K562 (cell line): ENCODE measurements around the gene GAPVD1. TPM values are rescaled to one million over a fixed set of nuclear protein-coding genes. Genes with fewer than 3 reads are reported as not detected.

Source experiments
- ATF7 ChIP-seq: fragments of 450-650 bp; IDR thresholded peaks from 2 replicates; pipeline ENCODE4 v1.7.1; 2014; ENCODE audit warnings: mild to moderate bottlenecking, moderate library complexity
- BCL6 ChIP-seq: fragments of 250-450 bp; sonication (Bioruptor Pico); IDR thresholded peaks from 2 replicates; pipeline ENCODE4 v1.4.0; 2020
- BMI1 ChIP-seq: fragments of 150-350 bp; IDR thresholded peaks from 2 replicates; pipeline ENCODE4 v1.6.1; 2014; ENCODE audit warnings: low read length
- CHD2 ChIP-seq: IDR thresholded peaks from 2 replicates; pipeline ENCODE4 v1.6.1; 2011; ENCODE audit warnings: low read depth, low read length
- CREB3 ChIP-seq: fragments of 450-650 bp; conservative IDR thresholded peaks from 2 replicates; pipeline ENCODE4 v1.6.1; 2016; ENCODE audit warnings: missing genetic modification characterization, low read depth, mild to moderate bottlenecking, missing compliant biosample characterization, moderate library complexity
- CREB3L1 ChIP-seq: fragments of 450-650 bp; IDR thresholded peaks from 2 replicates; pipeline ENCODE4 v1.6.1; 2014; ENCODE audit warnings: low read depth, mild to moderate bottlenecking, moderate library complexity, borderline replicate concordance
- E2F5 ChIP-seq: sonication (generic); formaldehyde crosslinking; IDR thresholded peaks from 2 replicates; pipeline ENCODE4 v1.8.0; 2022; ENCODE audit warnings: mild to moderate bottlenecking, missing genetic modification reagents
- EP400 ChIP-seq: fragments of 450-650 bp; IDR thresholded peaks from 2 replicates; pipeline ENCODE4 v1.6.1; 2017; ENCODE audit warnings: antibody characterized with exemption, mild to moderate bottlenecking, moderate library complexity
- GTF2F1 ChIP-seq: IDR thresholded peaks from 2 replicates; pipeline ENCODE4 v1.6.1; 2011; ENCODE audit warnings: low read depth, low read length, improper control_type of control experiment
- HDAC2 ChIP-seq: fragments of 450-650 bp; IDR thresholded peaks from 2 replicates; pipeline ENCODE4 v1.6.1; 2016; ENCODE audit warnings: mild to moderate bottlenecking
- HDAC6 ChIP-seq: IDR thresholded peaks from 2 replicates; pipeline ENCODE4 v1.6.1; 2012; ENCODE audit warnings: low read depth, mild to moderate bottlenecking, control low read depth, inconsistent platforms, low read length, moderate library complexity
- HEY1 ChIP-seq: fragments of 250-450 bp; sonication (Bioruptor Pico); IDR thresholded peaks from 2 replicates; pipeline ENCODE4 v1.5.0; 2020; ENCODE audit warnings: mild to moderate bottlenecking, moderate library complexity, borderline replicate concordance
- MTA3 ChIP-seq: fragments of 450-650 bp; formaldehyde crosslinking; IDR thresholded peaks from 2 replicates; pipeline ENCODE4 v1.6.1; 2017; ENCODE audit warnings: mild to moderate bottlenecking, borderline replicate concordance
- RHOXF2B ChIP-seq: fragments of 250-450 bp; sonication (Bioruptor Pico); conservative IDR thresholded peaks from 2 replicates; pipeline ENCODE4 v1.5.1; 2021
- SIN3A ChIP-seq, 2 experiments: fragments of 150-350 bp in 1 of 2; IDR thresholded peaks; 2 replicates each; pipeline ENCODE4 v1.6.1; 2011 to 2016; ENCODE audit warnings: borderline replicate concordance in 2 of 2, low read depth in 2 of 2, low read length in 2 of 2, mild to moderate bottlenecking in 2 of 2, moderate library complexity in 2 of 2; ENCODE audit not compliant: control insufficient read depth in 1 of 2
- STAT5B ChIP-seq: fragments of 250-450 bp; sonication (Bioruptor Pico); IDR thresholded peaks from 2 replicates; pipeline ENCODE4 v1.8.0; 2021; ENCODE audit warnings: mild to moderate bottlenecking, inconsistent platforms
- TCF7 ChIP-seq: sonication (generic); IDR thresholded peaks from 2 replicates; pipeline ENCODE4 v1.6.1; 2016; ENCODE audit warnings: antibody characterized with exemption, borderline replicate concordance
- TEAD4 ChIP-seq, 2 experiments: sonication (generic) in 1 of 2; formaldehyde crosslinking in 1 of 2; IDR thresholded peaks; 2 replicates each; pipeline versions ENCODE4 v1.6.1 to v1.8.0; 2012 to 2022; ENCODE audit warnings: borderline replicate concordance in 1 of 2, inconsistent platforms in 1 of 2, low read length in 1 of 2, mild to moderate bottlenecking in 1 of 2, missing genetic modification reagents in 1 of 2
- VEZF1 ChIP-seq: fragments of 200-800 bp; sonication (Bioruptor generic); IDR thresholded peaks from 2 replicates; pipeline ENCODE4 v1.6.1; 2017; ENCODE audit warnings: missing genetic modification characterization, missing compliant biosample characterization
- YY1 ChIP-seq, 3 experiments: IDR thresholded peaks; 2 replicates each; pipeline ENCODE4 v1.6.1; 2011; ENCODE audit warnings: low read length in 2 of 3, mild to moderate bottlenecking in 2 of 3, moderate library complexity in 2 of 3, borderline replicate concordance in 1 of 3, control low read depth in 1 of 3, low read depth in 1 of 3; ENCODE audit not compliant: insufficient read depth in 3 of 3, insufficient replicate concordance in 2 of 3, control insufficient read depth in 1 of 3, insufficient read length in 1 of 3; ENCODE audit errors: extremely low read depth in 1 of 3
- ZBTB17 ChIP-seq: fragments of 450-650 bp; formaldehyde crosslinking; IDR thresholded peaks from 2 replicates; pipeline ENCODE4 v1.4.0; 2020; ENCODE audit warnings: mild to moderate bottlenecking
- ZNF224 ChIP-seq: sonication (generic); formaldehyde crosslinking; IDR thresholded peaks from 2 replicates; pipeline ENCODE4 v1.8.0; 2022; ENCODE audit warnings: mild to moderate bottlenecking, missing genetic modification reagents
- ZNF232 ChIP-seq: sonication (generic); formaldehyde crosslinking; IDR thresholded peaks from 2 replicates; pipeline ENCODE4 v1.8.0; 2022; ENCODE audit warnings: mild to moderate bottlenecking, missing genetic modification reagents
- ZNF445 ChIP-seq: fragments of 250-450 bp; sonication (Bioruptor Pico); IDR thresholded peaks from 2 replicates; pipeline ENCODE4 v1.4.0; 2020; ENCODE audit warnings: low read depth, mild to moderate bottlenecking, moderate library complexity
- ZNF76 ChIP-seq: fragments of 250-450 bp; sonication (Bioruptor Pico); IDR thresholded peaks from 2 replicates; pipeline ENCODE4 v1.4.0; 2020; ENCODE audit warnings: mild to moderate bottlenecking, moderate library complexity, borderline replicate concordance
- polyA plus RNA-seq, 8 experiments: library from polyadenylated mRNA; depleted of rRNA in 4 of 8; stranded (reverse) in 5 of 8; unstranded in 3 of 8; fragments of >200 nt; fragmentation: Nextera tagmentation in 2 of 8; fragmentation: Illumina TruSeq in 1 of 8; extraction: Ambion mirVana in 2 of 8; extraction: Trizol in 1 of 8; gene quantifications; 2 replicates each; pipeline versions ENCODE4 v1.2.1 to v1.2.3, GENCODE V29; 2011 to 2014; ENCODE audit warnings: inconsistent platforms in 1 of 8, missing spikeins in 1 of 8
- total RNA-seq, 7 experiments: library from RNA; depleted of rRNA in 6 of 7; stranded (reverse); fragments of >200 nt in 6 of 7; fragmentation: Illumina TruSeq in 2 of 7; extraction: Trizol in 2 of 7; gene quantifications; 2 replicates each; pipeline versions ENCODE4 v1.2.1 to v1.2.3, GENCODE V29; 2011 to 2021; ENCODE audit warnings: low replicate concordance in 1 of 7

Gene GAPVD1
- total and polyA plus RNA-seq, 9 of the 15 experiments (the other 6 are each of a cell fraction or from before 2014, with no cell fraction given) = 9.5 to 66.1 (median 45.5) TPM

GRCh38 chr9:125284855-125285254 is 23.2 kb downstream of the GAPVD1 start (continued):
- TF ChIP-seq VEZF1 (CRISPR knock-in tag) = peak; percentile 83
- TF ChIP-seq ZNF232 (CRISPR knock-in tag) = no peak
- peak; percentile 45; the same call in 1 of the 2 replicates for TF ChIP-seq HDAC2
- TF ChIP-seq RHOXF2B = no peak
- no peak for TF ChIP-seq CHD2
- no peak for TF ChIP-seq BMI1
- peak; percentile 97 for TF ChIP-seq HEY1 (CRISPR knock-in tag)
- TF ChIP-seq YY1 (IDR thresholded peaks at IDR 0.05; ENCODE audit: borderline replicate concordance in 1 of 3, control insufficient read depth in 1 of 3, extremely low read depth in 1 of 3, insufficient read depth in 3 of 3, insufficient read length in 1 of 3, insufficient replicate concordance in 2 of 3, low read depth in 1 of 3, low read length in 2 of 3) = no peak
- TF ChIP-seq CREB3 (tag) = peak; percentile 67
- 0 out of 2 replicates have a peak, but pooled peaks have one; percentile 35 for TF ChIP-seq E2F5 (CRISPR knock-in tag)
- TF ChIP-seq SIN3A (IDR thresholded peaks at IDR 0.05; ENCODE audit: borderline replicate concordance in 2 of 2, control insufficient read depth in 1 of 2, low read depth in 2 of 2, low read length in 2 of 2) = no peak
- TF ChIP-seq EP400 = peak; percentile 86
- peak; percentile 84 for TF ChIP-seq ZBTB17 (CRISPR knock-in tag)
- no peak for TF ChIP-seq STAT5B
- peak; percentile 80; the same call in 1 of the 2 replicates for TF ChIP-seq TCF7
- peak; percentile 81; the same call in 1 of the 2 replicates for TF ChIP-seq ZNF76 (CRISPR knock-in tag)
- peak; percentile 38; the same call in 1 of the 2 replicates for TF ChIP-seq ZNF445
- TF ChIP-seq CREB3L1 = peak; percentile 67; the same call in 1 of the 2 replicates
- TF ChIP-seq TEAD4 (IDR thresholded peaks at IDR 0.05; ENCODE audit: low read length) = peak; percentile 100
- no peak for TF ChIP-seq TEAD4 (CRISPR knock-in tag; IDR thresholded peaks at IDR 0.05; ENCODE audit: borderline replicate concordance)
- peak; percentile 64; the same call in 1 of the 2 replicates for TF ChIP-seq BCL6 (CRISPR knock-in tag)
- TF ChIP-seq ATF7 = peak; percentile 84
- no peak for TF ChIP-seq ZNF224 (CRISPR knock-in tag)
- peak; percentile 91 for TF ChIP-seq MTA3
- no peak for TF ChIP-seq GTF2F1
- TF ChIP-seq HDAC6 = no peak
